Measurements from ENCODE around the gene FOXN3.
"Not testable (repeated sequence)": the region's sequence is repeated elsewhere in the genome, so short reads cannot be mapped to it uniquely, and the experiment has no call there.

Gene FOXN3

DNA sequence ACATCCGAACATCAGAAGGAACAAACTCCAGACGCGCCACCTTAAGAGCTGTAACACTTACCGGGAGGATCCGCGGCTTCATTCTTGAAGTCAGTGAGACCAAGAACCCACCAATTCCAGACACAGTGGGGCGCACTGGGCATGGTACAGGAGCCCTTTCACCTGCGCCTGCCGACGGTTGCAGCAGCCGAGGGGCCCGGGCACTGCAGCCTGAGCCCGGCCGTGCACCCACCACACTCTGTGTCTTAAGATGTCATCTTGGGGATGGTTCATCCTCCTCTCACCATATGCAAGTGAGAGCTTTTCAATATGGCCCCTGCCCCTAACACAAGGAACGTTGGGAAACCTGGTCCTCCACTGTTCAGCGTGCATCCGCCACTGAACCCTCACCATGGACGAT lies 304.3 kb downstream of the FOXN3 start:
- DNase-seq: no peak

DNA sequence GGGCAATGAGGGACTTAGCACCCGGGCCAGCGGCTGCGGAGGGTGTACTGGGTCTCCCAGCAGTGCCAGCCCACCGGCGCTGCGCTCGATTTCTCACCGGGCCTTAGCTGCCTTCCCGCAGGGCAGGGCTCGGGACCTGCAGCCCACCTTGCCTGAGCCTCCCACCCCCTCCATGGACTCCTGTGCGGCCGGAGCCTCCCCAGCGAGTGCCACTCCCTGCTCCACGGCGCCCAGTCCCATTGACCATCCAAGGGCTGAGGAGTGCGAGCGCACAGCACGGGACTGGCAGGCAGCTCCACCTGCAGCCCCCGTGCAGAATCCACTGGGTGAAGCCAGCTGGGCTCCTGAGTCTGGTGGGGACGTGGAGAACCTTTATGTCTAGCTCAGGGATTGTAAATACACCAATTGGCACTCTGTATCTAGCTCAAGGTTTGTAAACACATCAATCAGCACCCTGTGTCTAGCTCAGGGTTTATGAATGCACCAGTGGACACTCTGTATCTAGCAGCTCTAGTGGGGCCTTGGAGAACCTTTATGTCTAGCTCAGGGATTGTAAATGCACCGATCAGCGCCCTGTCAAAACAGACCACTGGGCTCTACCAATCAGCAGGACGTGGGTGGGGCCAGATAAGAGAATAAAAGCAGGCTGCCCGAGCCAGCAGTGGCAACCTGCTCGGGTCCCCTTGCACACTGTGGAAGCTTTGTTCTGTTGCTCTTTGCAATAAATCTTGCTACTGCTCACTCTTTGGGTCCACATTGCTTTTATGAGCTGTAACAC lies 305.1 kb downstream of the FOXN3 start:
- DNase-seq: not testable (repeated sequence)

DNA sequence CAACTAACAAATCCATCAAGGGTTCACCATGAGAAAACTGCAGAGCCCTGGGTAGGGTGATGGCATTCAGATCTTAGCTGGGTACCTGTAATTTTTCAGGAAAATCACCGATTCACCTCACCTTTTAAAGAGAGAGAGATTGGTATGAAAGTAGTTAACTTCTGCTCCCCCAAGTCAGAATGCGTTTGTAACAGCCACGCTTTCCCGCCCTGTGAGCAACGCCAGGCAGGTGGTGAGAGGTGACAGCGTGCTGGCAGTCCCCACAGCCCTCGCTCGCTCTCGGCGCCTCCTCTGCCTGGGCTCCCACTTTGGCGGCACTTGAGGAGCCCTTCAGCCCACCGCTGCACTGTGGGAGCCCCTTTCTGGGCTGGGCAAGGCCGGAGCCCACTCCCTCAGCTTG lies 305.8 kb downstream of the FOXN3 start:
- DNase-seq: not testable (repeated sequence)

DNA sequence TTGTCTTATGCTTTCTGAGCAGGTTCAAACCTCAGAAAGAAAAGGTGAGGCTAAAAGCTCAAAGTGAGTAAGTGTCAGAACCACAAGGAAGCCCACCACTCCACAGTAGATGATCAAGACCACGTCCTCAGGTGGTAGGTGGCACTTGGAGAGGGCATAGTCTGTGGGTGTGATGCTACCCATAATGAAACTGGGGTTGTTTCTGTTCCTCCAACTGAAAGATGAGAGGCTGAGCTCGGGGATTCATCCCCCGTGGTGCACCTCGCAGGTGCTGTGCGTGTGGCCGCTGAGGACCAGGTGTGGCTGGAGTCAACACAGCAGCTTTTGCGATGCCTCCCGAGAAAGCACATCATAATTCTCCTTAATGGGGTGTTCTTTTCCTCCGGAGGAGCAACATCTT lies 306.9 kb downstream of the FOXN3 start:
- DNase-seq: no peak

DNA sequence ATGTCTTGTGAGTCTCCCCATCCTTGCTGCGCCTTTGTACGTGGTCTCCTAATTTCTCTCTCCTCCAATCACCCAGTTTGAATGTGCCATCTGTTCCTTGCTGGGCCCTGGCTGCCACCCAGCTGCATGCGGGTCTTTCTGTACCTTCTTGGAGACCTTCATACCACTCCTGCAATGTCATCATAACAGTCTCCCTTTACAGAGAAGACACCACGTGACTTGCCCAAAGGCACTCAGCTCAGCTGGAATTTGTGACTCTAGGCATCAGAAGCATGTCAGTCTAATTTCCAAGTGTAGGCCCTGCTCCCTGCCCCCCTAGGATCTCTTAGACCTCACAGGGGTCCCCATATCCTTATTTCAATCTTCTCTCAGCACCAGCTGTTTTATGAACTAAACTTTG lies 308.4 kb downstream of the FOXN3 start:
- no peak for DNase-seq

DNA sequence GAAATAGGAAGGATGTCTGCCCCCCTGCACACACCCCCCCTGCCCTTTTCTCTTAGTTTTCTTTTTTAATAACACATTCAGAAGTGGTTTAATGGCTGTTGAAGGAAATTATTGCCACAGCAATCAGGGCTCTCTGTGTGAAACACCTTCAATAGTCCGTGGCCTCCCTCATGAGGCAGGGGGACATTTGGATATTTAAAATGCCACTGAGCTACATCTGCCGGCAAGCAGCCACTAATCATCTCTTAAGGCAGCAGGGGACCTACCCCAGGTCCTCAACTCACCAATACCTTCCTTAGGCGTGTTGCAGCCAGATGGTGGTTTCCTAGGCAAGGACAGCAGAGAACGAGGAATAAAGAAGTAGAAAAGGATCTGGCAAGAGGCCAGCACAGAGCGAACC lies 309.4 kb downstream of the FOXN3 start:
- DNase-seq: no peak

All from femur (tissue), 1 donor.